CD4-positive, alpha-beta T cell treated with Interleukin-2 at 100 ng/mL for 4 hours (primary cell): ENCODE measurements around the gene CNPY2.
"Not testable (repeated sequence)": the region's sequence is repeated elsewhere in the genome, so short reads cannot be mapped to it uniquely, and the experiment has no call there.

Experiments used
- DNase-seq: peaks from one replicate; pipeline ENCODE4 v3.0.0-alpha.2; 2020; ENCODE audit warnings: low spot score

The CNPY2 gene

DNA sequence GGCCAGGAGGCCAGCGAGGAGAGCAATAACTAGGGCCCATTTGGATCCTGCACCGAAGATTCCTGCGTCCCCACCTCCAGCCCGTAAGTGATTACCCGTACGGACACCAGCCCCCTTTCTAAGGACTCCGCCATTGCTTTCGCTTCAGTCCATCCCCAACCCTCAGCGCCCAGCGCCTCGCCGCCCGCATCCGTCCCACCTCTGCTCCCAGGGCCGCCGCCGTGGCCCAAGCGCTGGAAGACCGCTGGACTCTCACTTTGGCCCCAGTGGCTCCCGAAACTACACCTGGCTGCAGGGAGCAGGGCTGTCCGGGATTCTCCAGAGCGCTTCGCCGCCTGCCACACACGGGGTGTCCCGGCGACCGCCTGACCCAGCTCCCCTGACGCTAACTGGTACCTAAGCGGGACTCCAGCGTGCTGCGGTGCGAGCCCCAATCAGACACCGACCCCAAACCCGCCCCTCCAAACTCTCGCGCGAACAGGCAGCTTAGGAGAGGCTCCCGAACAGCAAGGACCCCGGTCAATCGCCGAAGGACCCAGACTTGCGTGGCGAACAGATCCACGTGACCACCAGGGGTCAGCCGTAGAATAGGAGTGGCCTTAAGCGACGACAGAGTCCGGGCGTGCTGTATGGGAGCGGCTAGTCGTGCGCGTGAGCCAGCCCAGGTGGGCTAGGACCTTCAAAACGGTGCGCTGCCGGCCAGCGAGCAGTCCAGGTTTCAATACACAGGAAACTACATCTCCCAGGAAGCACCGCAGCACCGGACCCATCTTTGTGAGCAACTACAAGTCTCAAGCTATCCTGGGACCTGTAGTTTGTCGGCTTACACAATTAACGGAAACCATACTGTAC is at the start of gene CNPY2:
CNPY2 (minus strand) TSS at position 367 of the 852 bp plus-strand sequence. CDS start 771 bp downstream, outside the sequence.
- peak; percentile 95 for DNase-seq

DNA sequence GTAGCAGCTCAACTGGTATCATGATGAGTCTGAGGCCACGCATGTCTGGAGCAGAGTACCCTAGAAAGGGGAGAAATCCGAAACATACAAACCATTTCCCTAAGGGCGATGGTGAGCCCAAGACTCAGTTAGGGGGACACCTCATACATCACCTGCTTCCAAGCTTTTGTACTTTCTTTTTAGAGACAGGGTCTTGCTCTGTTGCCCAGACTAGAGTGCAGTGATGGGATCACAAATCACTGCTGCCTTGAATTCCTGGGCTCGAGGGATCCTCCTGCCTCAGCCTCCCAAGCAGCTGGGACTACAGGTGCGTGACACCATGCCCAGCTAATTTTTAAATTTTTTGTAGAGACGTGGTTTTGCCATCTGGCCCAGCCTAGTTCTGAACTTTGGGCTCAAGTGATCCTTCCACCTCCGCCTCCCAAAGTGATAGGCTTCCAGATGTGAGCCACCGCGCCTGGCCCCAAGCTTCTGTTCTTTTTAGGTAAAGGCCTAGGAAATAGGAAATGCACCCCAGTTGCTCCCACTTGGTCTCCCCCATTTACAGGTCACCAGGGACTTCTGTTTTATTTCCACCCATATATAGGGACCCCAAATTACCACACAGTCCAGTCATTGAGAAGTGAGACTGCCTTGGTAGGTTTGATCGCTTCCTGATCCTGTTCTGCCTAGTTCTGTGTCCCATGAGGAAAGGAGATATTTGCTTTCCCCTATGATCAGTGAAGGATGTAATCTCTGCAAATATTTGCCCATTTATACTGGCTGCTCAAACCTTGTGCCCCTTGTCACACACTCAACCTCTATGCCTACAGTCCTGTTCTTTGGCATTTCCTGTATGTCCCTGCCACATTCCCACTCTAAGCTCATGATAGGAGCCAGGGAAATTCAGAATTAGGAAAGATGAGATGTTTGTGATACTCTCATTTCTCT is 46.6 kb upstream of the CNPY2 start, which contains the start of gene APOF:
APOF (minus strand) TSS at position 728 of the 930 bp plus-strand sequence; CDS start at position 616, 112 bp downstream.
- no peak for DNase-seq

DNA sequence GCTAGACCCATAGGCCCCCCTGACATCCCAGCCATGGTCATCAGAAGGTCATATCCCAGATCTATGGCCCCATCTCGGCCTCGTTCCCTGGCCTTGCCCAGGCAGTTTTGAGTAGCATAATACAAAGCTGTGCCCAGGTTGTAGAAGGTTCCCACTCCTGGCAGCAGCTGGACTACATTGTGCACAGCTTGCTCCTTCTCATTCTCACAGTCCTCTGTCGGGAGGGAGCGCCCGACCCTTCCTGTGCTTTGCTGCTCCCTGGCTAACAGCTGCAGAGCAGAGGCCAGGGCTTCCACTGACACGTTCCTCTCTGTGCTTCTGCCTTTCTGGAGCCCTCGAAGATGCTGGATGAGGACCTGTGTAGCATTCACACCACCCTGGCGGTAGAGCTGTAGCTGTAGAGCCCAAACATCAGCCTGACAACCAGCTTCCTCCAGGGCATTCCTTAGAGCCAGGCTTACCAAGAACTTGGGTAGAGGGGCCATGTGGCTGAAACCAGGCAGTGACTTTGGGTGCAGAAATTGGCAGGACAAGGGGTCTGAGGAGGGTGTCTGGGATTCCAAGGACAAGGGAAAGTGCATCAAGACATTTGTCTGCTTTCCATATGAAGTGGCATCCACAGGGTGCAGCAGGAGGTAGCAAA is 45.8 kb upstream of the CNPY2 start:
- DNase-seq: no peak

DNA sequence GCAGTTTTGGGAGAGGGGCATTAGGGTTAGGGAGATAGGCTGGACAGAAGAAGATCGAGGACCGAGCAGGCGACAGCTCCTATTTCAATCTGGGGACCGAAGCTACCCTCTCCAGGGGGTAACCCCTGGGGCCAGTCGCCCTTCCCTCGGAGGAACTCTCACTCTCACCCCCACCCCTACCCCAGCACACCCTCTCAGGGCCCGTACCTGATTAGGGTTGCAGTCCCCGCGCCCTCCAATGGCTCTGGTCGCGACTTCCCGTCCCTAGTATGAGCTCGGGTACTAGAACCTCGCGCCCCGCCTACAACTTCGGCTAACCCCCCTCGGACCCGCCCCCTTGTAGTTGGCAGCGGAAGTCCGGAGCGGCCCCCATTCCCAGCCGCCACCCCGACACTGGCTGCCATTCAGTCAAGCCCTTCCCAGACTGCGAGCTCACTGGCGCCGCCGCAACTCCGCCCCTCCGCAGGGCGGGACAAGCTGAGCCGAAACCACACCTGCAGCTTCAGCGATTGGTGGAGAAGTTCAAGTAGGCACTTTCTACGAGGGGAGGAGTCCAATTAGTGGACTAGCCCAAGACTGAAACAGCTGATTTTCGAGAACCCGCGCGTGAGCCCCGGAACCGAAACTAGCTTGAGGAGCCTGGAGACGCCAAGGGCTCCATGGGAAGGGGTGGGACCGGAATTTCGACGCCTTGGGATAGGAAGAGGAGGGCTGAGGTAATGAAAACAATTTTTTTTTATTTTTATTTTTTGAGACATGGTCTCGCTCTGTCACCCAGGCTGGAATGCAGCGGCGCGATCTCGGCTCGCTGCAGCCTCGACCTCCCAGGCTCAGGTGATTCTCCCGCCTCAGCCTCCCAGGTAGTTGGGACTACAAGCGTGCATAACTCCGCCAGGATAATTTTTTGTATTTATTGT is 44.3 kb upstream of the CNPY2 start, which contains the start of gene STAT2:
STAT2 (minus strand) TSS at position 257 of the 917 bp plus-strand sequence. CDS start 3,536 bp downstream, outside the sequence.
- peak; percentile 100 for DNase-seq

DNA sequence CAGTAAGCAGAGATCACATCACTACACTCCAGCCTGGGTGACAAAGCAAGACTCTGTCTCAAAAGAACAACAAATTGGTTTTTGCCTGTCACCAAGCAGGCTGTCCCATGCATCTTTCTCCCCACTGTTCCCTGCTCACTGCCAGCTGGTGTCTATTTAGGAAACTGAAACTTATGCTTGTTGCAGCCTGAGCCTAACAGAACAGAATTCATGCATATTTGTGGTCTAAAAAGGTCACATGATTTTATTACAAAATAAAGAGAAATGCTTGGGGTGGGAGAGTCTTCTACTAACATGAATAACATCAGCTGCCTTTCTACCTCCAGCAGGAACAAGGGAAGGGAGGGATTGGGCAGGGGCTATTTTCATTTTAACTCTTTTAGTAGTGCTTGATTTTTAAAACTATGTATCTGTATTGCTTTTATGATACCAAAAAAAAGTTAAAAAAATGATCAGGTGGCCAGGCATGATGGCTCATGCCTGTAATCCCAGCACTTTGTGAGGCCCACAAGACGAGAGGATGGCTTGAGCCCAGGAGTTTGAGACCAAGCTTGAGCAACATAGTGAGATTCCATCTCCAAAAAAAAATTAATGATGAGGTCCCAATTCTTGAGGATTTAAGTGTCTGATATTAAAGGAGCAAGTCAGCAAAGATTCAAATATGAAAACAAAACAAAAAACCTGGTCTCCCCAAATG is 43.2 kb upstream of the CNPY2 start:
- no peak for DNase-seq

DNA sequence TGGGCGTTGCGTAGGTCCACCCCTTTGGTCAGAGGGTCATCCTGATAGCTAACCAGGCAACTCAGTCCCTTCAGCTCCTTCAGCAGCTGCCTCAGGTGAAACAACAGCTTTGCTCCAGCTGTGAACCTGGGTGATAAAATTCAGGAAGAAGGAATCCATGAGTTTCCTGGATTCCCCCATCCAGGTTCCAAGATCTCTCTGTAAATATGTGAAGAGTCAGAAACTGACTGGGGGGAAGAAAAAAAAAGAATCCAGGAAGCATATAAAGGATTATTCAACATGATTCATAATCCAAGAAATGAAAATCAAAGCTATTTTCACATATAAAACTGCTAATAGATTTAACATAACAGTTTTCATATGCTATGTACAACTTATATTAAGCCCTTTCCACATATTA is 35.5 kb upstream of the CNPY2 start:
- DNase-seq: no peak

DNA sequence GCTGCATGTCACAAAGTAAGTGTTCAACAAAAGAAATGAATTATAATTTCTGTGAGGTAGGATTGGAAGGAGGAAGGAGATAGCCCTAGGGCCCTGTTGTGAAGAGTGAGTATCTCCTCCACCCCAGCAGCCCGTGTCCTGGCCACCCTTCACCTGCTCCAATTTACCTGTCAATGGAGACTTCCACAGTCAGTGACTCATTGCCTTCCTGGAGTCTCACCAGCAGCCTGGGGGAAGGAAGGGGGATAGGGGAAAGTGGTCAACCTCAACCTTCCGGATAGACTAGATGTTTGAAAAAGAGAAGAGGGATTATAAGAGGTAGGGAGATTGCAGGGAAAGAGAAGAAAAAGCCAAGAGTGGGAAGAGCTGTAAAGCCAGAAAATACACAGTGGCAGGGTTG is 34.9 kb upstream of the CNPY2 start:
- DNase-seq: no peak

DNA sequence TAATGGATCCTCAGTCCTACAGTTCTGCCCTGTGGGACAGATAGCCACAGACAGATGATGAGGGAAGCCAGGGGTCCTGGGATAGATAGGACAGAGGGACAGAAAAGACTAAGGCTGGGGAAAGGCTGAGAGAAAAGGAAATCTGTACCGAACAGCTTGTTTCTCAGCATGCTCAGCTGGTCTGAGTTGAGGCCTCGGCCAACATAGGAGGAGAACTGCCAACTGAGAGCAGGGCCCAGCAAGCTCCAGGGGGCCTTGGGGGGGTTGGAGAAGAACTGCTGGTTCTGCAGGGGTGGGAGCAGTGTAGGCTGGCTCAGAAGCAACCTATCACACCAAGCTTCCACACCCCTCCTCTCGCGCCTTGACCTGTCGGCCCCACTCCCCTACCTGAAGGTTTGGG is 33.0 kb upstream of the CNPY2 start:
- no peak for DNase-seq

DNA sequence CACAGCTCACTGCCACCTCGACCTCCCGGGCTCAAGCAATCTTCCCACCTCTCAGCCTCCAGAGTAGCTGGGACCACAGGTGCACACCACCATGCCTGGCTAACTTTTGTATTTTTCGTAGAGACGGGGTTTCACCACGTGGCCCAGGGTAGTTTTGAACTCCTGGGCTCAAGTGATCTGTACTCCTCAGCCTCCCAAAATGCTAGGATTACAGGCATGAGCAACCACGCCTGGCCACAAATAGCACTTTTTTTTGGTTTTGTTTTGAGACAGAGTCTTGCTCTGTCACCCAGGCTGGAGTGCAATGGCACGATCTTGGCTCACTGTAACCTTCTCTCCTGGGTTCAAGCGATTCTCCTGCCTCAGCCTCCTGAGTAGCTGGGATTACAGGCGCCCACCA is 31.5 kb upstream of the CNPY2 start:
- DNase-seq: not testable (repeated sequence)

DNA sequence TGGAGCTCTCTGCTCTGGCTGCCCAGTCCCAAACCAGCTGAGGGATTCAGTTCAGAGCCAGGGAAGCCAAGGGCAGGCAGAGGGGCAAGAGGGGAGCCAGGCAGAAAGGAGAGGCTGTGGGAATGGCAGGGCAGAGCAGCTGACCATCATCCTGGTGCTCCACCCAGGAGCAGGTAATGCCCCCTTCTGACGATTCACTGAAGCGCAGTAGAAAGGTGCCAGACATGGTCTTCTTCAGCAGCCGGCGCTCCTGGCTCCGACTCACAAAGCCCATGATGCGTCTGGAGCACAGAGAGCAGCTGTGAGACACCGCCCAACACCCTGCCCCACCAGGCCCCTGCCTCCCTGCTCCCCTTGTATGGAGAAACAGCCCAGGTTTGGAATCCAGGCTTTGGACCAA is 30.9 kb upstream of the CNPY2 start:
- DNase-seq: peak; percentile 25

DNA sequence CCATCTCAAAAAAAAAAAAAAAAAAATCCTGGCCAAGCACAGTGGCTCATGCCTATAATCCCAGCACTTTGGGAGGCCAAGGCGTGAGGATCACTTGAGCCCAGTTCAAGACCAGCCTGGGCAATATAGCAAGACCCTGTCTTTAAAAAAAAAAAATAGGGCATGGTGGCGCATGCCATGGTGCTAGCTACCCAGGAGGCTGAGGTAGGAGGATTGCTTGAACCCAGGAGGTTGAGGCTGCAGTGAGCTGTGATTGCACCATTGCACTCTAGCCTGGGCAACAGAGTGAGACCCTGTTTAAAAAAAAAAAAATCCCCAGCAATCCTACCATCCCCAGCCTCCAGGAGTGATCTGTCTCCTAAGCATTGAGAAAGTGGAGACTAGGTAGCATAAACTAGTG is 26.5 kb upstream of the CNPY2 start:
- not testable (repeated sequence) for DNase-seq

DNA sequence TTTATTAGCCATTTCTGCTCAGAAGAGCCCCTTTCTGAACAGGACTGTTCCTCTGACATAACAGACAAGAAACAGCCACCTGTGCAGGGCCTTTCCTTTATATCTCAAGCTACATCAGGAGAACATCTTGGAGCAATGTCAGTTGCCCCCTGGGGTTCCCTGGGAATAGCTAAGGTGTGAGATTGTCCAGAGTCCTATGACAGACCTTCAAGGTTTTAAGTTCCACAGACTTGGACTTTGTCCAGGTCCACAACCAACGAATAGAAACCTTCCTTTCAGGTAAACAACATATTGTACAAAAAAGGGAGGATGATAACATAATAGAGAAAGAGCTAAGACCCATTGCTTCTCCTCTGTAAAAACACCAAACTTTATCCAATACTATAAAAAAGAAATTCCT is 25.8 kb upstream of the CNPY2 start:
- DNase-seq: no peak

DNA sequence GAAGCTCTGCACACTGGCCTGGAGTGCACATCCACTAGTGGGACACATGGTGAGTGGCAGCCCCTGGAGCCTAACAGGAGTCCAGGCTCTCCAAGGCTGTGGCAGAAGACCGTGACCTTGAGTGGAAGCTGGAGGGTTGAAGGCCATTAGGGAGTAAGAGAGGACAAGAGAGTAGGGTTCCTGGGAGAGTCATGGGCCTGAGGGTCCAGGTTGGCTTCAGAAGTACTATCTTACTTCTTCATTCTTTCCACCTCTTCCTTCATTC is 23.3 kb upstream of the CNPY2 start:
- DNase-seq: no peak

DNA sequence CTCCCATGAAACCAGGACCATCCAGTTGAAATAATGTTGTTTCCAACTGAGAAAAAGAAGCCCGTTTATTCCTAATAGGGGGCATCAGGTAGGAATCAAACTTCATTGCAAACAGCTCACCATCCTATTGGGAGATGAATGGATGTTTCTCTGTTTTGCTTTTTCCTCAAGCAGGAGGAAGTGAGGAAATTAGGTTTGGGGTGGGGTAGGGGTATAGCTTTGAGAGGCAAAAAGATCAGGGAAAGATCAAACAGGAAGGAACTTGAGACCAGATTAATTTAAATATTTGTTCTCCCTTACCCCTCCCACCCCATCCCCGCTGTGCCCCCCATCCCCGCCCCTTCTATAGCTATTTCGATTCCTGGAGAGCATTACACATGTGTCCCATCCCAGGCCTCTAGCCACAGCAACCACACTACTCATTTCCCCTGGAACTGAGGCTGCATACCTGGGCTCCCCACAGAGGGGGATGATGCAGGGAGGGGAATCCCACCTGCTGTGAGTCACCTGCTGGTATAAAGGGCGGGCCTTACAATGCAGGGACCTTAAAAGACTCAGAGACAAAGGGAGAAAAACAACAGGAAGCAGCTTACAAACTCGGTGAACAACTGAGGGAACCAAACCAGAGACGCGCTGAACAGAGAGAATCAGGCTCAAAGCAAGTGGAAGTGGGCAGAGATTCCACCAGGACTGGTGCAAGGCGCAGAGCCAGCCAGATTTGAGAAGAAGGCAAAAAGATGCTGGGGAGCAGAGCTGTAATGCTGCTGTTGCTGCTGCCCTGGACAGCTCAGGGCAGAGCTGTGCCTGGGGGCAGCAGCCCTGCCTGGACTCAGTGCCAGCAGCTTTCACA is 22.7 kb upstream of the CNPY2 start, which contains the start of gene IL23A:
IL23A (plus strand) TSS at position 577 of the 850 bp plus-strand sequence; CDS start at position 738, 161 bp downstream.
- DNase-seq: peak; percentile 95

DNA sequence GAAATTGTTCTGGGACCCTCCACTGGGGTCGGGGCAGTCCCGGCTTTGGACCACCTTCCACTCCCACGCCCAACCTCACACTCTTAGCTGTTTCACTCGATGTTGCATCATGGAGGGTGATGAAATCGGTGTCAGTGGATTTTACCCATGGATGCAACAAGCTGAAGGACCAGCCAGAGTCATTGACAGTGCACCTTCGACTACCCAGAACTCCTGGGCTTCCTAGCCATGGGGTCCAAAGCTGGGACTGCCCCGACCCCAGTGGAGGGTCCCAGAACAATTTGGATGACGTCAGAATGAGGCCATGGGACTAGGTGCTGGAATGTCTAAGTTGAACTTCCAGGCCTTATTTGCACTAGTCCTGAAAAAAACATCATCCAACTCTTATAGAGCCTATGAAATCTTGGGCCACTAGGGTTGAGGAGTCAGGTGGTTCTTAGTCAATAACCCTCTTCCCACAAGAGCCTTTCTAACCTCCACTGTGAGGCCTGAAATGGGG is 22.0 kb upstream of the CNPY2 start:
- DNase-seq: no peak

DNA sequence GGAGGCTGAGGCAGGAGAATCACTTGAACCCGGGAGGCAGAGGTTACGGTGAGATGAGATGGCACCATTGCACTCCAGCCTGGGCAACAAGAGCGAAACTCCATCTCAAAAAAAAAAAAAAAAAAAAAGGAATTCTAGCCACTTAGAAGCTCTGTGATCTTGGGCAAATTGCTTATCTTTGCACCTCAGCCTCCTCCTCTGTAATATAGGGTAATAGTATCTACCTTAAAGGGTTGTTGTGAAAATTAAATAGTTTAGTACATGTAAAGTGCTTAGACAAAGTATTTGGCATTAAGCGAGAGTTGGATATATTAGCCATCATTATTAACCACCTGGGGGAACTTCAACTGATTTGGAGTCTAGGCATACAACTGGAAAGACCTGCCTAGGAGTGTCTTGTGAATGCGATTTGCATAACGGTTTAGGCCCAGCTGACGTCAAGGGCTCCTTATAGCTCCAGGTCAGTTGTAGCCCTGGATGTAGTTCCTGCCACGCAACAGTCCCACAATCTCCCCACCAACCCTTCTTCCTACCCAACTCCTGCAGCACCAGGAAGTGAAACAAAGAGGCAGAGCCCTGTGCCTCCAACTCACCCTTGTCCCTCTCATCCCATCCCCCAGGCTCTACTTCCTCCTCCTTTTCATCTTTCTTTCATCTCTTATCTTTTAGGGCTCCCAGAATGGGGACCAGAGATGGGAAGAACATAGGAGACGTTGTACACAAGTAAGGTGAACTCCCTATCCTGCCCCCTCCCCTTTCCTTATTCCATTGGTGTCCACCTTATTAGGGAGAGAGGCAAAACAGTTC is 20.8 kb upstream of the CNPY2 start:
- DNase-seq: no peak

DNA sequence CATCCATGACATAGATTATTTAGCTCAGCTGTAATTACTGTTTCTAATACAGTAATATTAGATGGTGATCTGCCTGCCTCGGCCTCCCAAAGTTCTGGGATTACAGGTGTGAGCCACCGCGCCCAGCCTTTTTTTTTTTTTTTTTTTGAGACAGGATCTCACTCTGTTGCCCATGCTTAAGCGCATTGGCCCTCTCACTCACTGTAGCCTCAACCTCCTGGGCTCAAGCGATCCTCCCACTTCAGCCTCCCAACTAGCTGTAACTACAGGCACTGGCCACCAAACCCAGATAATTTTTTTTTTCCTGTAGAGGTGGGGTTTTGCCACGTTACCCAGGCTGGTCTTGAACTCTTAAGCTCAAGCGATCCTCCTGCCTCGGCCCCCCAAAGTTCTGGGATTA is 19.7 kb upstream of the CNPY2 start:
- DNase-seq: not testable (repeated sequence)

DNA sequence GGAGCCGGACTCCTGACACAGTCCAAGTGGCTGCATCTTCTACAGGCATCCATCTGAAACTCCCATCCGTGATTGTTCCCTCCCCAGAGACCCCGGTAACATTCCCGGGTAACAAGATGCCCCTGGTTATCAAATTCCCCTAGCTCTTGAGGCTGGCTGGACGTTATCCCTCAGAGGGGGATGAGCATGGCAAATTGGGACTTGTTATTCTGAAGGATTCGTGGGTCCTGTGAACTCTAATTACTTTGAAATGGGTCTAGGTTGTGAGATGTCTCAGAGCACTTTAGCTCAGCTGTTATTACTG is 18.7 kb upstream of the CNPY2 start:
- no peak for DNase-seq
